NCI-H2227 (cell line): ENCODE results near the gene GSKIP.
"Not testable (repeated sequence)": the region's sequence is repeated elsewhere in the genome, so short reads cannot be mapped to it uniquely, and the experiment has no call there.

Experiments
- DNase-seq: peaks from one replicate; lab custom pipeline; 2025; ENCODE audit not compliant: unreplicated experiment; lab: John Stamatoyannopoulos, UW

GSKIP gene, protein sequence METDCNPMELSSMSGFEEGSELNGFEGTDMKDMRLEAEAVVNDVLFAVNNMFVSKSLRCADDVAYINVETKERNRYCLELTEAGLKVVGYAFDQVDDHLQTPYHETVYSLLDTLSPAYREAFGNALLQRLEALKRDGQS

DNA sequence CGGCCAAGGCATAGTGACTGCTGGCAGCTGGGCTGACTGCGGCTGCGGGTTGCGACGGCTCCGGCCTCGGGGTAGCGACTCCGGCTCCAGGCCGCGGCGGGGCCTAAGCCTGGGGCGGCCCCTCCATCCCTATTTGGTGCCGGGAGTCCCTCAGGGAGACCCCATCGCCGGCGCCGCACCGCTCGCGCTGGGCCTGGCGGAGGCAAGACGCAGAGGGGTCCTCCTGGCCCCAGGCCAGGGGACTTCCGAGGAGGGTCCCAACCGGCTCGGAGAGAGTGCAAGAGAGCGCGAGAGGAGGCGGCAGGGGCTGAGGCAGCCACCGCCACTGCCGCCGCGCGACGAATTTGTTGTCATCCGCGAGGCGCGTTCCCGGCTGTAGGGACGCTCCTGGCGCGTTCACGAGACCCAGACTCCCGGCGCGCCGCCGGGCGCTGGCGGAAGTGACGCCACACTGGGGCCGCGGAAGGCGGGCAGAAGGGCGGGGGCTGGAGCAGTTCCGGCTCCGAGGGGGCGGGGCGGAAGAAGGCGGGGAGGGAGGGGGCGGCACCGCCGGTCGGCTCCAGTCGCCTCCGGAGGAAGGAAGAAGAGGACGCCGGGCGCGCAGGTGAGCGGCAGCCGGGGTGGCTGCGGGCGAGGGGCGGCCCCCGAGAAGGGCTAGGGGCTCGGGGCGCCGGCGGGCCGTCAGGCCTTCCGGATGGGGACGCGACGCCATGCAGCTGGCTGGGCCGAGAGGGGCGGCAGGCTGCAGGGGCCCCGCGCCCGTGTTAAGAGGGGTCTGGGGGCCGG is at the start of gene GSKIP, which contains the start of gene ATG2B:
Gene GSKIP, plus strand, starts transcription at position 562 of the 786 bp plus-strand sequence. CDS start 18,722 bp downstream, outside the sequence.
Gene ATG2B, minus strand, starts transcription at position 377 of the 786 bp plus-strand sequence. Its CDS starts 365 bp downstream, at position 12.
- peak; percentile 96 for DNase-seq

DNA sequence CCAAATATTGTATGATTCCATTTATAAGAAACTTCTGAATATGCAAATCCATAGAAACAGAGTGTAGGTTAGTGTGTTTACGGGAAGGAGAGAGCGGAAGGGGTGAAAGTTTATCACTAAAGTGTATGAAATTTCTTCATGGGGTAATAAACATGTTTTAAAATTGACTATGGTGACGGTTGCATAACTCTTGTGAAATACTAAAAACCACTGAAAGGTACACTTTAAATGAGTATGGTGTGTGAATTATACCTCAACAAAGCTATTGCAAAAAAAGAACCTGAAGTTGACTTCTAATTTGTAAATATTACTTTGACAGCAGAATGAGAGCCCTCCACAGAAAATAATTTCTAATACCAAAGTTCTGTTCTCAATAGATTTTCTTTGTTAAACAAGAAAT is 47.2 kb upstream of the GSKIP start:
- DNase-seq: no peak

DNA sequence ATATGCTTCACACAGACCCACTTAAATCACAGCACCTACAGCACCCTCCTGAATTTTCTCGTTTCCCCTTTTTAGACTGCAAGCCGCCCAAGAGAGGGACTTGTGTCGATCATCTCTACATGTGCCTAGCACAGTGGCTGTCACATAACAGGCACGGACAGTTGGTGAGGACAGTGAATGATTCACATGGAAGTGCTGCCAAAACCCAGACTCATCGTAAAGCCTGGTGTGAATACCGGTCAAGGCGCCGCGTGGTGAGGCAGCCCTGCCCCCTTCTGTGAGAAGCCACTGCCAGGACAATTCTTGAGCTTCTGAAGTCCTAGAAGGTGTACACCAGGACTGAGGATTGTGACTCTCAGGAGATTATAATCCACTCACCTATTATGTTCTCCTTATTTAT is 44.5 kb upstream of the GSKIP start:
- DNase-seq: no peak

DNA sequence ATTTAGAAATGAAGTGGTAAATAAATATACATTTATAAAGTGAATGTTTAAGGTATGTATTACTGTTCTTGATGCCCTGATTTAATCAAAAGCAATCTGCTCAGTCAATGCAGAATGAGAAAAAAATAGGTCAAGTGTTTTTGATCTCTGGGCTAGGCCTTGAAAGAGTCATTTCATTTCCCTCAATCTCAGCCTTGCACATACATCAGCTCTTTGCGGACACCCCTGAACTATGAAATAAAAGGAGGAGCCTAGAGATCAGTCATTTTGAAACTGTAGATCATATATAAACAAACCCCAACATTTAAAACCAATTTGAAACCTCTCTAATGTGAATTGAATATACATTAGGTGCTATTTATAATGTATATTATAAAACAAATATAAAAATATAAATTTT is 42.7 kb upstream of the GSKIP start:
- no peak for DNase-seq

DNA sequence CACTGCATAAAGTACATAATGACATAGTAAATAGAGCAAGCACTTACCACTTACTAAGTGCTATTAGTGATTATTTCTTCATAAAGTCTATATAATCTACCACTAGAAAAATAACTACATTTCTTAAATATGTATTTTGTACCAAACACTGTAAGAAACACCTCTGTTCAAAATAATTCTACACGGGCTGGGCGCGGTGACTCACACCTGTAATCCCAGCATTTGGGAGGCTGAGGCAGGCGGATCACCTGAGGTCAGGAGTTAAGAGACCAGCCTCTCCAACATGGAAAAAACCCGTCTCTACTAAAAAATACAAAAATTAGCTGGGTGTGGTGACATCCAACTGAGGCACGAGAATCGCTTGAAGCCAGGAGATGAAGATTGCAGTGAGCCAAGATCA is 39.1 kb upstream of the GSKIP start:
- DNase-seq: no peak

DNA sequence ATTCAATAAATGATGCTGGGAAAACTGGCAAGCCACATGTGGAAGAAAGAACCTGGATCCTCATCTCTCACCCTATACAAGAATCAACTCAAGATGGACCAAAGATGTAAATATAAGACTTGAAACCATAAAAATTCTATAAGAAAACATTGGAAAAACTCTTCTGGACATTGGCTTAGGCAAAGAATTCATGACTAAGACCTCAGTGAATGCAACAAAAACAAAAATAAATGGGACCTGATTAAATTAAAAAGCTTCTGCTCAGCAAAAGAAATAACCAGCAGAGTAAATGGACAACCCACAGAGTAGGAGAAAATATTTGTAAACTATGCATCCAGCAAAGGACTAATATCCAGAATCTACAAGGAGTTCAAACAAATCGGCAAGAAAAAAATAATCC is 24.8 kb upstream of the GSKIP start:
- no peak for DNase-seq

DNA sequence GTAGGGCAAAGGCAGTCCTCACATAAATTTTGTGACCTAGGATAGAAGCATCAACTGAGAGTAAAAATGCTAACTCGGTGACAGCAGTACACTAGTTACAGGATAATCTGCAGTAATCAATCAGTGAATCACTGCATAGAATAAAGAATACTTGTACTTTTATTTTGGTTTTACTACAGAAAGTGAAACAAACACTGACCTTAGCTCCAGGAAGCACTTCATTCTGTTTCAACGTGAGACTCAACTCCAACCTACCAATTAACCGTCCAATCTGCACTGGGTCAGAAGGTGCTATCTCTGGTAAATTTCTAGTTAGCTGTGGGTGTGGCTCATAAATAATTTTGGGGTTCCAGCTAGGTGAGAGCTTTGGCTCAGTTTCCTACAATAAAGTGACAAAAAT is 22.0 kb upstream of the GSKIP start:
- DNase-seq: no peak

DNA sequence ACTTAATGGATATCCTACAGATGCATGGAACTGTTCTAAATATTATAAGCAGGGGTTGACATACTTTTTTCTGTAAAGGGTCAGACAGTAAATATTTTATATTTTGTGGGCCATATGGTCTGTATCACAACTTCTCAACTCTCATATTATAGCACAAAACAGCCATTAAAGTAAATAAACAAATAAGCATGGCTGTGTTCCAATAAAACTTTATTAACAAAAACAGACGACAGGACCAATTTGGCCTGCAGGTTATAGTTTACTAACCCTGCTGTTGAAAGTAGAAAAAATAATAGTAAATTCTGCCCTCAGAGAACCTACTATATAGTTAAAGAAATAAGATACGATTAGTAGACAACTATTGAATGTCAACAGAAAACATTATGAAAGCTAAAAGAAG is 17.7 kb upstream of the GSKIP start:
- DNase-seq: no peak

DNA sequence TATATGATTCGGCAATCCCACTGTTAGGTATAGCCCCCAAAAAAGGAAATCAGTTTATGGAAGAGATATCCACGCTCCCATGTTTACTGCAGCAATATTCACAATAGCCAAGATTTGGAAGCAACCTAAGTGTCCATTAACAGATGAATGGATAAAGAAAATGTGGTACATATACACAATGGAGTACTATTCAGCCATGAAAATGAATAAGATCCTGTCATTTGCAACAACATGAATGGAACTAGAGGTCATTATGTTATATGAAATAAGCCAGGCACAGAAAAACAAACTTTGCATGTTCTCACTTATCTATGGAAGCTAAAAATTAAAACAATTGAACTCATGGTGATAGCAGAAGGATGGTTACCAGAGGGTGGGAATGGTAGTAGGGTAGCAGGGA is 15.4 kb upstream of the GSKIP start:
- not testable (repeated sequence) for DNase-seq

DNA sequence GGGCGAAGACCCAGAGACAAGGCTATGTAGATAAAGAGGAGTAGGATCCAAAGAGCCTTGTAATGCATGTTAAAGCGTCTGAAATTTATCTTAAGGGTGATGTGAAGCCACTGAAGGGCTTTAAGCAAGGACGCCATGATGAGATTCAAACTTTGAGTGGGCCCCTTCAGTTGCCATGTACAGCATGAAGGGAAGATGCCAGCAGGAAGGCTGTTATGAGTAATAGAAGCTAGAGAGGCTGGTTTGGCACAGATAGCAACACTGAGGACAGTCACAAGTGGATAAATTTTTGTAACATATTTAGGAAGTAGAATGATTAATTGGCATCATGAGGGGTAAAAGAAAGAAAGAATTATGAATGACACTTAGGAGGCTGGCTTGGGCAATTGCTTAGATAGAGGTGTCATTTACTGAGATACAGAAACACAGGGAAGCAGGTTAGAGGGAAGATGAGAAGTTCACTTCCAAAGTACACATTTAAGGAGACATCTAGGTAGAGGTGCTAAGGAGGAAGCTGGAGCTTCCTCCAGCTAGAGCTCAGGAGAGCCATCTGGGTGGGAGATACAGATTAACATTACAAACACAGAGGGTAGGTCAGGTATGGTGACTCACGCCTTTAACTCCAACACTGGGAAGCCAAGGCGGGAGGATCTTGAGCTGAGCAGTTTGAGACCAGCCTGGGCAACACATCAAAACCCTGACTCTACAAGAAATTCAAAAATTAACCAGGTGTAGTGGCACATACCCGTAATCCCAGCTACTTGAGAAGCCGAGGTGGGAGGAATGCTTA is 13.8 kb upstream of the GSKIP start:
- DNase-seq: no peak

DNA sequence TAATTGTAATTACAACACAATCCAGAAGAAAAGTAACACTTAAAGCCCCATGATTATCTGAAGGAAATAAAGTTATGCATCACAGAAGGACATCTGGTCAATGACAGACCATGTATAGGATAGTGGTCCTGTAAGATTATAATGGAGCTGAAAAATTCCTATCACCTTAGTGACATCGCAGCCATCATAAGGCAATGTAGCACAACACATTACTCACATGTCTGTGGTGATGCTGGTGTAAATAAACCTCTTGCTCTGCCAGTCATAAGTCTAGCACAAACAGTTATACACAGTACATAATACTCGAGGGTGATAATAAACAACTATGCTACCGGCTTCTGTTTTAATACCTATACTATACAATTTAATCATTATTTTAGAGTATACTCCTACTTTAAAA is 11.3 kb upstream of the GSKIP start:
- no peak for DNase-seq

DNA sequence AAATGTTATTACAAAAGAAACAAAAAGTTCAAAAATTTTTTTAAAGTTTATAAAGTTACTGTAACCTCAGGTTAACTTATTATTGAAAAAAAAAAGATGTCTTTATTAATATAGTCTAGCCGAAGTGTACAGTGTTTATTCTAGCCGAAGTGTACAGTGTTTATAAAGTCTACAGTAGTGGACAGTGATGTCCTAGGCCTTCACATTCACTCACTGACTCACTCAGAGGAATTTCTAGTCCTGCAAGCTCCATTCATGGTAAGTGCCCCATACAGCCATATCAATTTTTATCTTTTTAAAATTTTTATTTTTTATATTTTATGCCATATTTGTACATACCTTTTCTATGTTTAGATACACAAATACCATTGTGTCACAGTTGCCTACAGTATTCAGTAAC is 10.6 kb upstream of the GSKIP start:
- no peak for DNase-seq

DNA sequence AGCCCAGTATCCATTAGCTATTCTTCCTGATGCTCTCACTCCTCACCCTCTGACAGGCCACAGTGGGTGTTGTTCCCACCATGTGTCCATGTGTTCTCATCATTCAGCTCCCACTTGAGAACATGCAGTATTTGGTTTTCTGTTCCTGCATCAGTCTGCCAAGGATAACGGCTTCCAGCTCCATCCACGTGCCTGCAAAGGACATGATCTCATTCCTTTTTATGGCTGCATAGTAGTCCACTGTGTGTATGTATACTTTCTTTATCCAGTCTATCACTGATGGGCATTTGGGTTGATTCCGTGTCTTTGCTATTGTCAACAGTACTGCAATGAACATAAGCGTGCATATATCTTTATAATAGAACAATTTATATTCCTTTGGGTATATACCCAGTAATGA is 9.1 kb upstream of the GSKIP start:
- no peak for DNase-seq

DNA sequence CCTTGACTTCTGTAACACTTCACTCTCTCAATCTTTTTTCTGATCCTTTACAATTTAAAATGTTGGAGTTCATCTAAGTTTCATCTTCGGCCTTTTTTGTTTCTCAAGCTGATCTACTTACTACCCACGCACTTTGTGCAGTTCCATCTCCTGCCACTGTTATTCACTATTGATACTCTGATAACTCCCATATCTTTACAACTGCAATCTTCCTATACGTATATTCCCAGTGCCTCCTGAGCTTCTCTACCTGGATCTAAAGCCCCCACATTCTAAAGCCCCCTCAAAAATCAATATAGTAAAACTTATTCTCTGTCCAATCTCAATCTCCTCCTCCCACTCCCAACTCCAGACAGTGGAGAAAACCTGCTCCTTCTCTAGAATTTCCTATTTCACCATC is 6.1 kb upstream of the GSKIP start:
- DNase-seq: no peak

DNA sequence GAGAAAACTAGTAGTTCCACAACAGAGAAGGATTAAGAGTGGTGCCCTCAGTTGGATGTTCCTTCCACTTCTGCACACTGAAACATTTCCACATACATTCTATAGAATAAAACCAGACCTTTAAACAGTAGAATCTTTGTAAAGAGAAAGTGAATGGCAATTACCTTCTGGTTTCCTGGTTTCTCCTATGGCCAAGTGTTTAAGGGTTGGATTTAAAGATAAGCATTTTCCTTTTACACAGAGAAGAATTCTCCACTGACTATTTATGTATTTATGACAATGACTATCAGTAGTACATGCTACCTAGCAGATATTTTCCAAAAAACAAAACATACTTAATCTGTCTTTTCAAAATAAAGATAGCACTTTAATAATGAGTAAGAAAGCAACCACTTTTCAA is 3.4 kb upstream of the GSKIP start:
- DNase-seq: no peak

DNA sequence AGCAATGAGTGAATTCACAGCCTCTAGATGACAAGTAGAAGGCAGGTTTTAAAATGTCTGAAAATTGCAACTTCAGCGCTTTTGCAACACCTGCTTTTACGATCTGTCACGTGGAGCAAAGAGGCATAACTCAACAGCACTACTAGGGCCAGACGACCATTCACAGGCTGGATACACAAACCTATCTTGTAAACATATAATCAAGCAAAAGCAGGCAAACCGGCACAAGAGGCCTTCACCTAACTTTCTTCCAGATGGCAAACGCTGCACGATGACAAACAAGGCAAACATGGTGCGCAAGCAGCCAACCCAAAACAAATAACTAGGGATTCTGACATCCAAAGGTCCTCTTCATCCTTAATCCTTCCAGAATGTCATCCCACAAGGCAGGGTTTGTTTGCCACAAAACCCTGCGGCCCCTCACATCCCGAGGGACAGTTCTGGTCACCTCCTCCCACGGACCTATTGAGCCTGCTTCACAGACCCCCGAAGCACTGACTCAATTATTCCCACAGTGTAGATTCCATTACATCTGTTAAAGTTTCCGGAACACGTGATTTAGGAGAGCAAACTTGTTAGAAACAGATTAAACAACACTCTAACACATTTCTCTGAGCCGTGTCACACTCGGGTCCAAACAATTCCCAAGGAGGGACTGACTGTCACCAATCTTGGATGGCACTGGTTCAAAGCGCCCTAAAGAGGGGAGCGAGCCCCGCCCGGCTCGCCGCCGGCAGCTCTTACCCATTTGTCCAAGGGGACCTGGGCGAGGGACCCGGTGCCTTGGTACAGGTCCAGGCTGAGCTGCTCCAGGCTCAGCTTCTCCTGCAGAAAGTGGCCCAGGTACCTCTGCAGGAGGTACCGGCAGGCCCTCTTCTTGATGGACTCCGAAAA is 1.0 kb upstream of the GSKIP start:
- DNase-seq: peak; percentile 62

DNA sequence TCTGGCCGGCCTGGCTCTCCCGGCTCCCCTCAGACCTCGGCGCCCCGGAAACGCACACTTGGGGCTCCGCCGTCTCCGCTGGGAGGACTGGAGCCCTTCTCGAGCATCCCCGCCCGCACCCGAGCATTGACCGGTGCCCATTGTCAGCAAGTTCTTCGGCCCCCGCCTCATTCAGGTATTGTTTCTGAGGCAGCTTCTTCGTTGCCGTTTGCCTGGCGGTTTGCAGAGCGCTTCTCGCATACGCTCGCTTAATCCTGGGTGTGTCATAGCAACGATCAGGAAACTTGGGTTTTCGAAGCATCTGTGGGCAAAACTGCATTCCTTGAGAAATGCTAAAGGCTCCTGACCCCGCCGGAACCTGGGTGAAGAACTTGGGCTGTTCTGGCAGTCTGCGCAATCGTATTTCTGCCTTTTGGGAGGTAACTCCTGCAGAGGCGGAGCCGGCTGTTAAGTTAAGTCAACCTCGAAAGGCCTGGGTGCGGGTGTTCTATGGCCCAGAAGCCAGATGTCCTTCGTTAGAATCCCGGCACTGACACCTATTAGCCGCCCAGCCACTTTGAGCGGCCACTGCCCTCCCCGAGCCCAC is 518 bp downstream of the GSKIP start:
- DNase-seq: peak; percentile 53

DNA sequence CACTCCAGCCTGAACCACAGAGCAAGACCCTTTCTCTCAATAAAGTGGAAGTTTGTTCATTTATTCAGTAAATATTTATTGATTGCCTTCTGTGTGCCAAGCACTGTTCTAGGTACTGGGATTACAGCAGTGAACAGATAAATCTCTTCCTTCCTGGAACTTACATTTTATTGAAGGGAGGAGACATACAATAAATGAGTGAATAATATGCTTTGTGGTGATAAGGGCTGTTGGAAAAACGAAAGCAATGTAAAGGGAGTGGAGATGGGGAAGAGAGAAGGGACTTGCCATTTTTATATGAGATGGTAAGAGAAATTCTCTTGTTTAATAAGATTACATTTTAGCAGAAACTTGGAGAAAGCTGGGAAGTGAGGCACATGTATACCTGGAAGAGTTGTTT is 1.6 kb downstream of the GSKIP start:
- no peak for DNase-seq

DNA sequence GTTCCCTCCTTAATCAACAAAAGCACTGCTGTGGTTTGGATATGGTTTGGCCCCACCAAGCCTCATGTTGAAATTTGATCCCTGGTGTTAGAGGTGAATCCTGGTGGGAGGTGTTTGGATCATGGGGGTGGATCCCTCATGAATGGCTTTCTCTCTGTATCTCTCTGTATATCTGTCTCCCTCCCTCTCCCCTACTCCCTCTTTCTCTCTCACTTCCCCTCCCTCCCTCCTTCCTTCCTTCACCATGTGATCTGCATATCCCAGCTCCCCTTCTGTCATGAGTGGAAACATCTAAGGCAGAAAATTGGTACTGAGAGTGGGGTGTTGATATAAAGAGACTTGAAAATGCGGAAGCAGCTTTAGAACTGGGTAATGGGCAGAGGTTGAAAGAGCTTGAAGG is 5.2 kb downstream of the GSKIP start:
- no peak for DNase-seq

DNA sequence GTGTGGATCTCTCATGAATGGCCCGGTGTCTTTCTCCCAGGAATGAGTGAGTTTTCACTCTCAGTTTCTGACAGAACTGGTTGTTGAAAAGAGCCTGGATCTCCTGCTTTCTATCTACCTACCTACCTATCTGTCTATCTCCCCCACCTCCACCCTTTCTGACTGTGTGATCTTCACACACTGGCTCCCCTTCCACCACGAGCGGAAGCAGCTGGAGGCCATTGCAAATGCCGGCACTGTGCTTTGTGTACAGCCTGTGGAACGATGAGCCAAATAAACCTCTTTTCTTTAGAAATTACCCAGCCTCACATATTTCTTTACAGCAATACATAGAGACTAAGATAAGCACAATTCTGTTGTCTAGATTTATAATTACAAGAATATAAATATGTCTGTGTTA is 7.2 kb downstream of the GSKIP start:
- DNase-seq: no peak

DNA sequence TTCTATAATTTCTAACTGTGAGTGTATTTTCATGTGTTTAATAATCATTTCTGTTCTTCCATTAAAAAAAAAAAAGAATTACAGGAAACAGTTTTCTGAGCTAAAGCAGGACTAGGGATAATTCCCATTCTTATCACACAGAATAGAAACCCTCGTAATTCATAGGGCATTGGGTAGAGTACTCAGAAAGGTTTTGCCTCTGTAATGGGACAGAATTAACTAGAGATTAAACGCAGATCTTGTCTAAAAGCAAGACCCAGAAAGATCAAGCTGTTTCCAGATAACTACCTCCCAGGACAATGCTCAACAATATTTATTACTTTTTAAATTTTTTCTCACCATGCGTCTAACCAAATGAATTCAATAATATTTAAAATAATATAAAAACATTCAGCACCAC is 10.2 kb downstream of the GSKIP start:
- no peak for DNase-seq
